ENCODE results near the gene BRIP1.

- TF ChIP-seq CTCF (IDR thresholded peaks at IDR 0.05; ENCODE audit: low read depth, low read length) (no peak), POLR2A (IDR thresholded peaks at IDR 0.05; ENCODE audit: extremely low read depth, insufficient read length) (no peak)
These were observed 16.5 kb downstream of the BRIP1 start for GRCh38 chr17:61846761-61847375.

All from NB4 (cell line).